ENCODE measurements around the gene NR4A1.

GRCh38 chr12:52006726-52007157 lies 44.5 kb upstream of the NR4A1 start, which contains the start of gene TAMALIN:
- TF ChIP-seq ZNF274 (IDR thresholded peaks at IDR 0.05; ENCODE audit: low read depth, low read length) (no peak), YY1 (IDR thresholded peaks at IDR 0.05; ENCODE audit: insufficient read depth, insufficient read length) (no peak), SUZ12 (IDR thresholded peaks at IDR 0.05; ENCODE audit: extremely low read depth, insufficient read depth, insufficient read length) (no peak)

Data from NT2/D1 (cell line).